ENCODE results near the gene SDS.

DNA sequence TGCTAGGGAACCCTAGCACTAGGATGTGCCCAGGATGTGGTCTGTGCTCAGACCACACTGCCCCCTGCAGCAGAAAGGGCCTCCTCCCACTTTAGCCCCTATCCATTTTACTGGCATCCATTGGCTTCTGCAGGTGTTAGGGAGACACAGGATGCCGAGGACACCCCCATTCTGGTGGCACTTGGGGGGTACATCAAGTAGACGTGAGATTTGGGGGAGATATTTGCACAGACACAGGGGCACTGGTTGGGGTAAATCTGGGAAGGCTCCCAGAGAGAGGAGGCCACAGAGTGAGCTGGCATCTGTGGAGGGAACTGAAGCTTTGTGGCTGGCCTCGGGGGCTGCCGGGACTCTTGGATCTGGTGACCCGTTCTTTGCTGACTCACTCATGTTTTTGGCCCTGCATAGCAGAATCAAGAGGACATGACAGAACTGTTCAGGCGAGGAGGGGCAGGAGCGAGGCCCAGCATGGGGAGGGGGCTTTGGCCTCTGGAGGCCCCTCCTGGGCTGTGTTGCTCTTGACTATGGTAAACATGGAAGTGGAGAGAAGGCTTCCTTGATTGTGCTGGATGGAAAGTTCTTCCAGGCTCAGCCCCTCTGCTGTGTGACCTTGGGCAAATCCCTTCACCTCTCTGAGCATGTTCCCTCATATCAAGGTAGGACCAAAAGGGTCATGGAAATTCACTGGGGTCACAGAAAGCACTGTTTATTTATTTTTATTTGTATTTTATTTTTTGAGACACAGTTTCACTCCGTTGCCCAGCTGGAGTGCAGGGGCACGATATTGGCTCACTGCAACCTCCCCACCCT lies 43.5 kb downstream of the SDS start:
- TF ChIP-seq CTCF (conservative IDR thresholded peaks at IDR 0.05 in 1 of 2, IDR thresholded peaks at IDR 0.05 in 1 of 2; ENCODE audit: extremely low read depth in 1 of 2, insufficient read depth in 1 of 2, low read depth in 1 of 2, low read length in 2 of 2) = no peak
- TF ChIP-seq EZH2 (IDR thresholded peaks at IDR 0.05; ENCODE audit: borderline replicate concordance, low read length) = no peak
